GM21526 (cell line): Measurements from ENCODE around the gene HRH1.
"Not testable (repeated sequence)": the region's sequence is repeated elsewhere in the genome, so short reads cannot be mapped to it uniquely, and the experiment has no call there.

Source experiments
- ATAC-seq: cut with Tn5 transposase; IDR thresholded peaks from one replicate; pipeline ENCODE4 v1.9.1; 2021; ENCODE audit warnings: moderate library complexity; ENCODE audit not compliant: unreplicated experiment, low FRiP score

Gene HRH1

DNA sequence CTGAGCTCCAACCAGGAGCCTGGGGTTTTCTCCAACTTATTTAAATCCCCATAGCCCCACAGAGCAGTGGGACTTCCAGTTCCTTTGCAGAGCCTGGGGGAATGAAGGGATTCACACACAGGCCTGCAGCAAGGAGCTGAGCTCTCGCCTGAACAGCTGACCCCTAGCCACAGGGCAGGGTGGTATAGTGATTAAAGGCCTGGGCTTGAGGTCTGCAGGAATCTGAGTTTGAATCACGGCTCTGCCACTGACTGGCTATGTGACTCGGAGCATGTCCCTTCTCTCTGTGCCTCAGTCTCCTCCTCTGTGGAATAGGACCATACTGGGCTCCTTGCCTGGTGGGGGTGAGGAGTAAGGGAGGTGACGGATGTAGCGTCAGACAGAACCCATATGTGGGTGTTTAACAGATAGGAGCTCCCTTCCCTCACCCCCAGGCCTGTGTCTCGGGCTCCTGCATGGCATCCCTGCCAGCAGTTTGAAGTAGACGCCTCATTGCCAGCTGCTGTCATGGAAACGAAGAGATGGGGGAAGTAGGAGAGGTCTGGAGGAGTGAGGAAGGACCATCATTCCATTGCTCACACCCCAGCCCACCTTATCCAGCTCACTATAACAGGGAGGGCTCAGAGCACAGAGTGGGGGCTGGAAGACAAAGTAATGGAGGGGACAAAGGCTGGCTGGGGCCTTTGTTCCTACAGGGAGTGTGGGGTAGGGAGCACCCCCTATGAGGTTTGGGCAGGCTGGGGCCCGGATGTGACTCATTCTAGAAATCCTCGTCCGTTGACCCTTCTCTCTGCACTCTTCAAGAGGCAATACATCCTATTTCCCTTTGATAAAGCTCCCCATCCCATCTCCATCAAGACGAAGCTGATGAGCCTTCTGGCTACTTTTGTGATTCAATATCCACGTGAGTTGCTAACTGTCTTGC, 14.8 kb downstream of the HRH1 start:
- no peak for ATAC-seq

DNA sequence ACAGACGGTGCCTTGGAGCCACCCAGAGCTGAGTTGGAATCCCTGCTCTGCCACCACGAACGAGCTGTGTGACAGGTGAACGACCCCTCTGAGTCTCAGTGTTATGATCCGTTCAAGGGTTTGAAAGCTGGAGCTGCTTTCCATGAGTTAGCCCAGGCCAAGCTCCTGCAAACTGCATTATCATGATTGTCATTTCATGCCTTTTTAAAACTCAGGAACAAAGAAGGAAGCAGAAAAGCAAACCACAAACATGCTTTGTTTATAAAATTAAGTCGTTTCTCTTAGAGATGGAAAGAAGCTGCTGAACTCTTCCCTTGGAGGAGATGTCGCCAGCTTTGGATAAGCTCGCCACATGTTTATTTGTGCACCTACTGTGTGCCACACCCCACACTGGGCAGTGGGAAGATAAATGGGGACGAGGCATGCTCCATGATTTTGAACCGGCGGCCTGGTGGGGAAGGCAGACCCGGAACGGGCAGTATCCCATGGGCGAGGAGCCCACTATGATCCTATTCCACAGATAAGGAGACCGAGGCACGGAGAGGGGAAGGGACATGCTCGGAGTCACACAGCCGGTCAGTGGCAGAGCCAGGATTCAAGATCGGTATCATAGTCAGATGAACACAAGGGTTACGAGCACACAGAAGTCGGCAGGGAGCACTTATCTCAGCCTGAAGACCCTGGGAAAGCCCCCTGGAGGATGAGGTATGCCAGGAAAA, 15.9 kb downstream of the HRH1 start:
- no peak for ATAC-seq

DNA sequence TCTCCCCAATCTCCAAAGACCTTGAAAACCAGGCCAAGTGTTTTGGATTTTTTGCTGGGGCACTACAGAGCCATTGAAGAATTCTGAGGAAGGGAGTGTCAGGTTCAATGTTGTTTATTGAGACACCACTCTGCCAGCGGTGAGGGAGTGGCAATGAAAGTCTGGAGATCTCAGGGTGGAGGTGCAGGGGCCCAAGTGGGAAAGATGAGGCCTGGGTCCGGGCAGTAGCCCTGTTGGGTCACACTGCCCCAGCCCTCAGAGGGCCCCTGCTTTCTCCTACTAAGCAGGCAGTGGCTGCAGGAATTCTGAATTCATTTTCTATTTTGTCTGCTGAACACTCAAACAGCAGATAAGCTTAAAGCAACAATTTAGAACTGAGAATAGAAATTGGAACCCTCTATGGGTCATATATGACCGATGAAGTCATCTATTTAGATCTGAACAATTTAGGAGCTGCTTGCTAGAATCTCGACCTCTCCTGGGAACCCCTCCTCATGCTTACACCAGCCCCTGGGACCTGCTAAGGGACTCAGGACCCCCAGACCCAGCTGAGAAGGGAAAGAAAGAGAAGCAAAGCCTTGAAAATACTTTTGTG, 17.9 kb downstream of the HRH1 start:
- no peak for ATAC-seq

DNA sequence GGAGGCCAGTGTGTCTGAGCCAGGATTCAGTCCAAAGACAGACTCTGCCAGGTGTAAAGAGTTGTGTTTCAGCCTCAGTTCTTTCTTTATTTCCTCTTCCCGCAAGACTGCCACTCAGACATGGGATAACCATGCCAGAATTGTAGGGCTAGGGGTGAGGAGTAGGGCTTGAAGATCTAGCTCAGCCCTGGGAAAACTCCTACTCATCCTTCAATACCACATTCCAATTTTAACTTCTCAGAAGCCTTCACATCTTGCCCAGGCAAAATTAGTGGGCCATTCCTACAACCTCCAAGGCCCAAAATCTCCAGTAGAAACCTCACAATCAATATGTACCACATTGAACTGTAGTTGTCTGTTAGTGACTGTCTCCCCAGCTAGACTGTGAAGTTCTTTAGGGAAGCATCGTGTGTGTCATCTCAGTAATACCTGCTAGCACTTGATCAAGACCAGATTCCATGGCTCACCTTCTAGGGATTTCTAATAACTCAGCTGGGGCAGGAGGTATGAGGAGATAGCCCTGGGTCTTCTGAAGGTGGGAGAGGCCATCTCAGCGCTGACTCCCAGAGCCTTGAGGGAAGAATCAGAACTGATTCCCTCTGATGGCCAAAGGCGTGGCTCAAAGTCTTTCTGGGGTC, 19.7 kb downstream of the HRH1 start:
- no peak for ATAC-seq

DNA sequence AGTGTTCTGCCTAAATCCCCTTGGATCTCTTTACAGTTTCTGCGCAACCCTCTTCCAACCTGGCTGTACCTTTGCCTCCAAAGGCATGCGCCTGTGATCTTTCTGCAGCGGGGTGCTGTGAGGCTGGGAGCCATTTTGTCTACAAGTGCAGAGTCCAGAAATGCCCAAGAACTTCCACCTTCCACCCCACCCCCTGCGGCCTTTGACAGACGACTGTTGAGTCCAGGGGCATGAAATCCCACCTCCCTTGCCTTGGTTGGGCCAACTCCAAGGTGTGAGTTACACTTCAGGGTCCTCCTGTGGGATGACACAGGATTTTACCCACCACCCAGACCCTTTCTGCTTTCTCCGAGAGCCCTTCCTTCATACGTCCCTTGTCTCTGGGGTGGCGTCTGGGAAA, 24.1 kb downstream of the HRH1 start:
- ATAC-seq = no peak

DNA sequence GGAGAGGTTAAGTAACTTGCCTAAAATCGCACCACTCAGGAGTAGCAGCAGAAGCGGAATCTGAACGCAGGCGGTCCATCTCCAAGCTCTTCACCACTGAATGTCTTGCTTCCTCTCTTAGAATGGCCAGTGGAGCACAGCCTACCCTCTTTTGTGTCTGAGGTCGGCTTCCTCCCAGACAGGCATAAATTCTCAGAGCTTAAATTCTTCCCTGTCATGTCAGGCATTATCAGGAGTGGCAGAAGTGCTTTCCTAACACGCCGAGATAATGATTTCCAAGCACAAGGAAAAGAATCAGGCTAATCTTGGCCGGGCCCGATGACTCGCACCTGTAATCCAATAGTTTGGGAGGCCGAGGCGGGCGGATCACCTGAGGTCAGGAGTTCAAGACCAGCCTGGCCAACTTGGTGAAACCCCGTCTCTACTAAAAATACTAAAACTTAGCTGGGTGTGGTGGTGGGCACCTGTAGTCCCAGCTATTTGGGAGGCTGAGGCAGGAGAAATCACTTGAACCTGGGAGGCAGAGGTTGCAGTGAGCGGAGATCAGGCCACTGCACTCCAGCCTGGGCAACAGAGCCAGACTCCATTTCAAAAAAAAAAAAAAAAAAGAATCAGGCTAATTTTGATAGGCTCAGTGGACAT, 30.2 kb downstream of the HRH1 start:
- not testable (repeated sequence) for ATAC-seq

DNA sequence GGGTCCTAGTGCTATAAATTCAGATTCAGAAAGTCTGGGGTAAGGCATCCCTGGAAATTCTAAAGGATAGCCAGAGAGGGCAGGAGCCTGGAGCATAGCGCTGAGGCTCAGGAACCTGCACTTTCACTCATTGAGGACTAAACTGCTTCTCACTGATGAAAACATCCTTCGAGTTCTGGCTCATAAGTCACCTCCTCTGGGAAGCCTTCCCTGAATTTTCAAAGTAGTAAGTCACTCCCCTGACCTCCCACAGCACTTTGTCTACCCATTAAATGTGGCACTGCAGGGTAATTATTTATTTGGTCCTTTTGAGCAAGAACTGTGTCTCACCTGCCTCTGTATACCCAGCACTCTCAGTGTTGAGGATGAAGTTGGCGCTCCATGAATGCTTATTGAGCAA, 30.9 kb downstream of the HRH1 start:
- ATAC-seq = no peak

DNA sequence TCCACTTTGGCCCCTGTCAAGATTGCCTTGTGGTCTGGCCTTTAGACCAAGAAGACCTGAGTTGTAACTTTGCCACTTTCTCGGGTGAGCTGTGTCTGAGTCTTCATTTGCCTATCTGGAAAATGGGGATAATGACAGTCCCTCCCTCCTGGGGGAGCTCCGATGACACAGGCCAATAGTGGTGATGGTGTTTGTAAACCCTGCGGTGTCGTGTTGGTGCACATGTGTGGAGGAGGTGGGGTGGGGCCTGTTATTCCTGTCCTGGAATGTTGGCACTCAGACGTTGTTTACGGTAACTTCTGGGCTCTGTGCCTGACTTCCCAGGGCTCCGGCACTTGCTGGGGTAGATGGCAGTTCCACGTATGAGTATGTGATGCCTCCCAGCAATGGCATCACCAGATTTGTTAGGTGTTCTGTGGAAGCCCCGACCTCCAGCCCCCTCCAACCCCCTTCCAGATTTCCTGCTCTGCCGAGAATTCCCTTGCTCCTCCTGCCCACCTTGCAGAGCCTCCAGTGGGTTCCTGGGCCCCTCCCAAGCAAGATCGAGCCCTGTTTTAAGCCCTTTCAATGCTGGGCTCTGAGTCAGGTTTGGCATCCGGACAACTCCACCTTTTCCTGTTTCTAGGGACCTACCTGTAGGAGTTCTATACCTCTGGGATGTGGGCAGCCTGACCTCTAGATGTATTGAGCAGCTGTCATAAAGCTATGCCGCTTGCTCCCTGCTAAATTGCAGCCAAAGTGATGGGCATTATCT, 31.4 kb downstream of the HRH1 start:
- ATAC-seq = no peak

DNA sequence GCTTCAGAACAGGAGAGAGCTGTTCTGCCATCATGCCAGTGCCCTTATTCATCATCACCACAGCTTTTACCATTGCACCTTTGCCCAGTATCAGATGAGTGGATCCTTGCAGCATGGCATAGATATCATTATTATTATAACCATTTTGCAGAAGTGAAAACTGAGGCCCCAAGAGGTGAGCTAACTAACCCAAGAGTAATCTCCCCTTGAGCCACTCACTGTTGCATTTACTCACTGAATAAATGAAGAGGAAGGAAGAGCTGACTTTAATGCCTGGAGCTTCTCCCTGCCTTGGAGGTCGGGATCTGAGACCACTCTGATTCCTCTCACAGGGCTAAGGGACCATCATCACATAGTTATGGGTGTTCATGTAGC, 32.0 kb downstream of the HRH1 start:
- no peak for ATAC-seq

DNA sequence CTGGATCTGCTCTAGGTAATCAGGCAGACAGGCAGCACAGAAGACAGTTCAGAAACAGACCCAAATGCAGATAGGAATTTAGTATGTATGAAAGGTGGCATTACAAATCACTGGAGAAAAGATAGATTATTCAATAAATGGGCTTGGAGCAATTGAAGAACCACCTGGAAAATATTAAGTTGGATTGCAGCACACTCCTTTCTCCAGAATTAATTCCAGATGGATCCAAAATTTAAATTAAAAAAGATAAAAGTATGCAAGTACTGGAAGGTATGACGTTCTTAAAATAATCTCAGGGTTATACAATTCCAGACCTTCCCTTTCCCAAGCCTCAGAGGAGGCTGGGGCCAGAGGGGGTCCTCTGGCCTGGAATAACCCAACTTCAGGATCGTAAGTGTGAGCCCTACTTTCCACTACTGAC, 32.5 kb downstream of the HRH1 start:
- no peak for ATAC-seq

DNA sequence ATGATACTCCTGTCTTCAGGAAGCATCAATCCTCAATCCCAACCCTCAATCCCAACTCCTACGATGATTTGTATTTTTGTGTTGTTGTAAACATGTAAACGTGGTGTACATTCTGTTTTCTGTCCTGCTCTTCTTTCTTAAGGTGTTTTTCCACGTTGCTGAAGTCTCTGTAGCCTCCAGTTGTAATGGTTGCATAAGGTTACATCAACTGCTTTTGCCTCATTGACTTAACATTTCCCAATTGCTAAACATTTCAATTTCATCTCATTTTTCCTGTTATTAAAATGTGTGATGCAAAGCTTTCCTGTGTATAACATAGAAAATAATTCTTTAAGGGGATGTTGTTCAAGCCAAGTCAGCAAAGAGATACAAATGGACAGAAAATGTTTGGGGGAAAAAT, 33.4 kb downstream of the HRH1 start:
- ATAC-seq = no peak

DNA sequence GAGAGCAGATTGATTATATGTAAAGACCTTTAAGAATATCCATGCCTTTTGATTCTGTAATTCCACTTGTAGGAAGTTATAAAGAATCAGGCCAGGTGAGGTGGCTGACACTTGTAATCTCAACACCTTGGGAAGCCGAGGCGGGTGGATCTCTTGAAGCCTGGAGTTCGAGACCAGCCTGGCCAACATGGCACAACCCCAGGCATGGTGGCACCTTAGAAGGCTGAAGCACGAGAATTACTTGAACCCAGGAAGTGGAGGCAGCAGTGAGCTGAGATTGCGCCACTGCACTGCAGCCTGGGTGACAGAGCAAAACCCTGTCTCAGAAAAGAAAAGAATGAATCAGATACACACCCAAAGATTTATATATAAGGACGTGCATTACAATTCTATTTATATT, 33.9 kb downstream of the HRH1 start:
- ATAC-seq = no peak

DNA sequence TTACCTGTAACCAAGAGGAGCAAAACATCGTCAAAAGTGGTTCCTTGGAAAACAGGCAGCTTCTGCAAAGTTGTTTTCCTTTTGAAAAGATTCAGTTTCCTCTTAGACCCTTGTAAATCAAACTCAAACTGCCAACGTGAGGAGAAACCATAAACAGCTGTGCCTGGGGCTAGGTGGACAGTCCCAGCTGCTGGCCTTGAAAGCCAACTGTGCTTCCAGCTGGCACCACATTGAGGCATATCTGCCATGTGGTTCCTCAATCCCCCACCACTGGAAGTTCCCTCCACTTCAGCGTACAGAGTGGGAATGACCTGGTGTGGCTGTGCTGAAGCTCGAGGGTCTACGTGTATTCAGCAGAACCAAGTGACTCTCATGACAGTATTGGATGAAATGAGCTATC, 40.9 kb downstream of the HRH1 start:
- no peak for ATAC-seq

DNA sequence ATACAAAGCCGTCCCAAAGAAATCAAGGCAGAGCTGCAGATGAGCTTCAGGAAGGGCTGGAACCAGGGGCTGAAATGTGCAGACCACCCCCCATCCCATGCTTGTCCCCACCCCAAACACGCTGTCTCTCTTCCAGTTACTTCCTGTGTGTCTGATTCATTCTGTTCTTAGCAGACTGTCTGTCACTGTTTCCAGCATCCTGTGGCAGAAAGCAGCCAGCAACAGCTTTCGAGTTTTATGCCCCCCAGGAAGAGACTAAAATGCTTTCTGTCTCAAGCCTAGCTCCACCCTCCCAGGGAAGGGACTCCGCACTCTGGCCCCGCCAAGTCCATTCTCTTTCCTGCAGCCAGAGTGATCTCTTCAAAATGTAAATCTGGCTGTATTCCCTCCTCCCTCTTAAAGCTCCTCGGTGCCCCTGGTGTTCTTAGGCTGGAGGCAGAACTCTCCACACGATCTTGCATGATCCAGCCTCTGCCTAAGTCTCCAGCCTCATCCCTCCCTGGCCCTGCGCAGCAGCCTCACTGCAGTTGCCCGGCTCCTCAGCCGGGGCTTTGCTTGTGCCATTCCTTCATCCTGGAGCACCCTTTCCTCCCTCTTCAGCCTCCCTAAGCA, 41.5 kb downstream of the HRH1 start:
- no peak for ATAC-seq

DNA sequence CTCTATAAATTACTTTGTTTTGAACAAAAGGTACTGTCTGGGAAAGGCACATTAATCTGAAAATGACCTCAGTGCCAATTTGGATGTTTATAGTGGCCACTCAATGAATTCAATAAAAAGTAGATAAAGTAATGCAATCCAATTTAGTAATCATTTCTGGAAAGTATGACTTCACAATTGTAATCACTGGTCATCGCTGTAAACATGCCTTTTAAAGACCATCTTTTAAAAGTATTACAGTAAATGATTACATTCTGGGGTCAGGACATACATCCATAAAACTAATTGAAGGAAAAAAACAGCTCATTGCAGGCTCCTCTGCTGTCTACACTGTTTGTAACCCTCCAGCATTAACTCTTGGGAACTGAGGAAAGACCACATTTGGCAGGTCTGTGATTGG, 43.2 kb downstream of the HRH1 start:
- no peak for ATAC-seq

DNA sequence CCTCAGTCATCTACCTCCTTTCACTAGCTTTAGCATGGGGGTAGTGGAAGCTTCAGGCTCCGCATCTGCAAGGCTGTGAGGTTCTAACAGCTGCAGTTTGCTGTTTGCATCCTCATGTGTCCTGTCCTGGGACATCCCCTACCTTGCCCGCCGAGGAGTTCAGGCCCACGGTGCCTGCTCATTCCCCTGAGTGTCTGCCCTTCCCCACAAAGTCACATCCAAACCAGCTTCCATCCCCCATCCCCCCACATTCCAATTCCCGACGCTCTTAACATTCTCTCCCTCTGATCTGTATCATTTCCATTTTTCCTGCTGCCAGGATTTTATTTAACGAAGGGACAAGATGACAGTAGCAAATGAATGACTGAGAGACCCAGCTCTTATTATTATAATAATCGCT, 43.8 kb downstream of the HRH1 start:
- no peak for ATAC-seq

DNA sequence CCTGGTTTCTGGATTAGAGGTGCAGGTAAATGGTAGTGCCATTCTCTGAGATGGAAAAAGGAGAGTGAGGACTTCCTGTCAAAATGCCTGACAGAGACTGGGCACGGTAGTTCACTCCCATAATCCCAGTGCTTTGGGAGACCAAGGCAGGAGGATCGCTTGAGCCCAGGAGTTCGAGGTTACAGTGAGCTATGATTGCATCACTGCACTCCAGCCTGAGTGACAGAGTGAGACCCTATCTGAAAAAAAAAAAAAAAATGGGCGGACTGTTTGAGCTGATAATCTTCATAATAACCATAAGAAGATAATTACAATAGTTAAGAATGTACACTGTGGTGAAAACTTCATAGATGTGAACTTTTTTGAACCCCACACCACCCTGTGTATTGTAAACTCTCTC, 44.2 kb downstream of the HRH1 start:
- no peak for ATAC-seq

DNA sequence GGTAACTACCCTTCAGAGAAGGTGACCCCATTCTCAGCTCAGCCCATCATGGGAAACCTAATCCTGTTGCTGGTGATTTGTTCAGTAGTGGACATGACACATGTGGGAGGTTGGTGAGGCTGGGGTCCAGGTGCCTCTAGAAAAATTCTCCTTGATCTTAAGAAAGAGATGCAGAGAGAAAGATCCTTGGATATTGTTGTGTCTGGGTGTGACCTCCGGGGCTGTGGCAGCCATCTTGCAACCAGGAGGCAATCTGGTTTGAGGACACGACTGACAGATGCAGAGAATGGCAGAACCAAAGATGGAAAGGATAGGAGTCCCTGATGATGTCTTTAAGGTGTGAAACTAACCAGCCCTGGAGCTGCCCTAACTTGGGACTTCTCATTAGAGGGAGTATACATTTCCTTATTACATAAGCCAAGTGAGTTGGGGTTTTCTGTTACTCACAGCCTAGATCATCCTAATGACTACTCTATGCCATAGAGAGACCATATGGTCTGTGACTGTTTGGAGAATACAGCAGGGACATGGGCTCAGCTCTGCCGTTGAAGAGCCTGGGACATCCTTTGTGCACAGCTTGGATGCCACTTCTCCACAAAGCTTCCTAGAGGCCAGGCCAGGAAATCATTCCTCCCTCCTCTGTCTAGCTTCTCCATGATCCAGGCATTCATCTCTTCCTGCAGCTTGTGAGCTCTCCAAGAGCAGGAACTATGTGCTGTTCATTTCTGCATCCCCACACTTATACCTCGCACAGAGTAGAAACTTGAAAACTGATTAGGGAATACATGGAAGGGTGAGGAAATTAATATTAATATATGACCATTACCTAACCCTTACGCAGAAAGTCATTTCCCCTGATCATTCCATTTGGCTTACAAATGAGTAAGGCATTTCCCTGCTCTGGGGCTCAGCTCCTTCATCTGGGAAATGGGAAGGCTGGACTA, 45.9 kb downstream of the HRH1 start:
- ATAC-seq = no peak
